ENCODE data around the gene TRIM14.
A peak's percentile ranks its signal among the peaks of the same experiment; 100 is the strongest.

- TF ChIP-seq POLR2A (IDR thresholded peaks at IDR 0.05; ENCODE audit: low read depth, low read length) = no peak
- TF ChIP-seq SPI1 (IDR thresholded peaks at IDR 0.05; ENCODE audit: low read depth, low read length) = peak; percentile 32; the same call in 1 of the 2 replicates
- no peak for TF ChIP-seq PAX5 (IDR thresholded peaks at IDR 0.05; ENCODE audit: insufficient read depth, low read length, severe bottlenecking)
- TF ChIP-seq TAF1 (IDR thresholded peaks at IDR 0.05; ENCODE audit: low read depth, low read length) = no peak
- no peak for TF ChIP-seq POLR2AphosphoS5 (IDR thresholded peaks at IDR 0.05; ENCODE audit: low read depth, low read length)
These were observed 19.1 kb downstream of the TRIM14 start for GRCh38 chr9:98099898-98100297.

Measured in GM12891 (cell line).